Body of pancreas (tissue), 4 donors: ENCODE measurements around the gene TBC1D4. TPM values are rescaled to one million over a fixed set of nuclear protein-coding genes. Genes with fewer than 3 reads are reported as not detected.

Experiments used
- ATAC-seq: fragments of 150-250 bp; one replicate; pipeline ENCODE4 v1.9.1; 2016
- DNase-seq, 4 donors: peaks; one replicate each; pipeline ENCODE4 v3.0.0-alpha.2; 2019
- H3K27ac ChIP-seq, 4 donors: fragments of 200-600 bp; sonication (generic); 1 replicate in 3 of 4; 2 replicates in 1 of 4; pipeline versions ENCODE4 v1.5.1 to v1.6.1; 2016 to 2019; ENCODE audit warnings: mild to moderate bottlenecking in 1 of 4, mixed read lengths in 1 of 4, moderate library complexity in 1 of 4
- H3K27me3 ChIP-seq, 2 donors: fragments of 200-600 bp; sonication (generic); one replicate each; pipeline ENCODE4 v1.6.0; 2016; ENCODE audit warnings: mild to moderate bottlenecking in 1 of 2
- H3K36me3 ChIP-seq, 2 donors: fragments of 200-600 bp; sonication (generic); replicated peaks in 1 of 2; 2 replicates each; pipeline ENCODE4 v1.5.1; 2016; ENCODE audit warnings: low read depth in 2 of 2; ENCODE audit not compliant: insufficient read depth in 1 of 2
- H3K4me1 ChIP-seq: fragments of 200-600 bp; sonication (generic); one replicate; pipeline ENCODE4 v1.6.0; 2016
- H3K4me3 ChIP-seq, 2 donors: fragments of 200-600 bp; sonication (generic); 1 replicate in 1 of 2; 2 replicates in 1 of 2; pipeline ENCODE4 v1.5.1; 2016 to 2019
- H3K9me3 ChIP-seq, 3 donors: fragments of 200-600 bp; sonication (generic); 1 replicate in 2 of 3; 2 replicates in 1 of 3; pipeline ENCODE4 v1.5.1; 2016
- CTCF ChIP-seq, 7 experiments: fragments of 450-650 bp in 4 of 7; fragments of 200-600 bp in 3 of 7; sonication (generic) in 3 of 7; IDR thresholded peaks; one replicate each; pipeline ENCODE4 v1.5.1; 2016 to 2019; ENCODE audit warnings: antibody characterized with exemption in 7 of 7
- POLR2A ChIP-seq, 3 donors: fragments of 450-650 bp; IDR thresholded peaks; one replicate each; pipeline ENCODE4 v1.6.1; 2016; ENCODE audit warnings: antibody characterized with exemption in 3 of 3, mild to moderate bottlenecking in 2 of 3
- WGBS, 2 donors: methylation state at CpG; one replicate each; pipeline ENCODE4 v1.1.5; 2017; 5-methylcytosine and 5-hydroxymethylcytosine counted together
- intact Hi-C: fragments of 100-400 bp; cut with DNase I; formaldehyde crosslinking; loops from one replicate; pipeline ENCODE4 v1.15.1; 2023
- total RNA-seq, 2 donors: library from RNA; depleted of rRNA; stranded (reverse); fragments of >200 nt; gene quantifications; one replicate each; pipeline ENCODE4 v1.1.0, GENCODE V29; 2016

The TBC1D4 gene
- total RNA-seq, 2 donors from 2014 or later: 28.3 to 29.7 TPM

- intact Hi-C loops: no loop called here
- H3K27me3 ChIP-seq: no peaks in the 10 kb centered on the region
- ATAC-seq (no peak), DNase-seq (no peak)
- H3K36me3 ChIP-seq: no peaks in the 10 kb centered on the region
- no peak overlapping the region for H3K4me3 ChIP-seq
- H3K4me1 ChIP-seq: peaks cover 20% of the 10 kb centered on the region
- no peak for TF ChIP-seq POLR2A (IDR thresholded peaks at IDR 0.05)
- no peak for TF ChIP-seq CTCF (IDR thresholded peaks at IDR 0.05)
- peak overlapping the region in 3 of 4 donors; percentile 7 to 51 (median 11) for H3K27ac ChIP-seq
- WGBS, 2 donors: 50 to 59% methylated on average over 1 of the region's 1 CpG
- H3K9me3 ChIP-seq: no peaks in the 10 kb centered on the region
Observed at GRCh38 chr13:75468098-75468497, 13.9 kb downstream of the TBC1D4 start.

DNA sequence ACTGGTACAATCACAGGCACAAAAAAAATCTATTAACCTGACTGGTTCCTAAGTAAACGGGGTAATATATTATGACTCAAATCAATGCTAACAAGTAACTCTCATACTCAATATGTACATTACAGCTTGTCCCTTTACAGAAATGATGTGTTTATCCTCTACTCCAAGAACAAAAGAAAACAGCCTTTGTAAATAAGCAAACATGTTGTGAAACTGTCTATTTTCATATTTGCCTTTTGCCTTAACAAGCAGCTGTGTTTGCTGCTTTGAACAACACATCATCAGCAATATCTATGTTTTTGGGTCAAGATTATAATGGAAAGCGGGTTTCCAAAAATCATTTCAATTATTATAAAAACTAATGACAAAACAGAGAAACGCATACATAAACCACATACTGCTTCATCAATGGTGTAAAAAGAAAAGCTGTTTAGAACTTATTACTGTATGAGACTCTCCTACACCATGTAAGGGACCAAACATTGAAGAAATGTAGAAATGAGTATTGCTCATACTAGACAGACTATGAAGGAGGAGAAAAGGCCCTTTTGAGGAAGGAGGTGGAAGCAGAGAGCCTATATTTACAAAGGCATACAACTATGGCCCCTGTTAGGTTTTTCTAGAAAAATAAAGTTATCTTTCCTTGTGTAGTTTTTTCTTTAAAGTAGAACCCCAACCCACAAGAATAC lies 14.8 kb downstream of the TBC1D4 start:
- Histone ChIP-seq H3K27ac (peak overlapping the region in 1 of 4 donors; percentile 11), H3K9me3 (no peaks in the 10 kb centered on the region), H3K36me3 (no peaks in the 10 kb centered on the region), H3K27me3 (no peaks in the 10 kb centered on the region), H3K4me1 (peaks cover 23% of the 10 kb centered on the region), H3K4me3 (no peak overlapping the region)
- intact Hi-C loops: no loop called here
- TF ChIP-seq CTCF (IDR thresholded peaks at IDR 0.05) (no peak), POLR2A (IDR thresholded peaks at IDR 0.05) (no peak)
- ATAC-seq (no peak), DNase-seq (no peak)
- 89% methylated on average over 3 of the region's 3 CpGs for WGBS, 2 donors

- no peaks in the 10 kb centered on the region for H3K36me3 ChIP-seq
- H3K27ac ChIP-seq: no peak overlapping the region
- DNase-seq: no peak
- H3K9me3 ChIP-seq: no peaks in the 10 kb centered on the region
- no peaks in the 10 kb centered on the region for H3K27me3 ChIP-seq
- no peak overlapping the region for H3K4me3 ChIP-seq
- TF ChIP-seq CTCF (IDR thresholded peaks at IDR 0.05) (no peak), POLR2A (IDR thresholded peaks at IDR 0.05) (no peak)
- peaks cover 39% of the 10 kb centered on the region for H3K4me1 ChIP-seq
- intact Hi-C loops: no loop called here
- WGBS, 2 donors: 94 to 100% methylated on average over 1 of the region's 1 CpG
- ATAC-seq: no peak
Observed at GRCh38 chr13:75465236-75465635, 16.7 kb downstream of the TBC1D4 start.

DNA sequence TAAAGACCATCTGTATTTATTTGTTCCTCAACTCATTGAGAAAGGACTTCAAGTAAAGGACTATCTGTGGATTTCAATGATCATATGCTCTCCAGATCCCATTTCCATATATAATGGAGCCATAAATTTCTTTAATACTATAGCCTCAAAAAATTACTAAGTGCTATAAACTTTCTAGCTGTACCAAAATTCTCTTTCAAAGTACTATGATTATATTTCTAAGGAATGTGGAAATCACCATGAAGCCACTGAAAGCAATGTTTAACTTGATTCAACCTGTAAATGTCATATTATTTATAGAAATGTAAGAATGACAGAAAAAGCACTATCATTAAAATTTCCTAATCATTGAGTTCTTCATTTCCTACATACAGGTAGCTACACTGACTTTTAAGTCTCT lies 20.7 kb downstream of the TBC1D4 start:
- Histone ChIP-seq H3K9me3 (no peaks in the 10 kb centered on the region), H3K4me3 (no peak overlapping the region), H3K27ac (peak overlapping the region in 1 of 4 donors; percentile 20), H3K36me3 (no peaks in the 10 kb centered on the region), H3K4me1 (peaks cover 44% of the 10 kb centered on the region), H3K27me3 (no peaks in the 10 kb centered on the region)
- ATAC-seq (no peak), DNase-seq (no peak)
- intact Hi-C loops: no loop called here
- TF ChIP-seq CTCF (IDR thresholded peaks at IDR 0.05) (no peak), POLR2A (IDR thresholded peaks at IDR 0.05) (no peak)

GRCh38 chr13:75460644-75461043 lies 21.3 kb downstream of the TBC1D4 start:
- 59 to 71% methylated on average over 5 of the region's 5 CpGs for WGBS, 2 donors
- no peaks in the 10 kb centered on the region for H3K9me3 ChIP-seq
- no peaks in the 10 kb centered on the region for H3K36me3 ChIP-seq
- DNase-seq (no peak), ATAC-seq (no peak)
- H3K27ac ChIP-seq: peak overlapping the region in 1 of 4 donors; percentile 20
- H3K27me3 ChIP-seq: no peaks in the 10 kb centered on the region
- H3K4me1 ChIP-seq: peaks cover 44% of the 10 kb centered on the region
- TF ChIP-seq POLR2A (IDR thresholded peaks at IDR 0.05): no peak
- no peak for TF ChIP-seq CTCF (IDR thresholded peaks at IDR 0.05)
- no peak overlapping the region for H3K4me3 ChIP-seq
- intact Hi-C loops: no loop called here
